Activated naive CD4-positive, alpha-beta T cell treated with Interleukin-2 at 50 U/mL for 16 hours (primary cell): ENCODE data around the gene ITGA2.

Source experiments
- DNase-seq: peaks from one replicate; pipeline ENCODE4 v3.0.0-alpha.2; 2020

Gene ITGA2

GRCh38 chr5:53022930-53023511, 33.9 kb downstream of the ITGA2 start:
- no peak for DNase-seq

DNA sequence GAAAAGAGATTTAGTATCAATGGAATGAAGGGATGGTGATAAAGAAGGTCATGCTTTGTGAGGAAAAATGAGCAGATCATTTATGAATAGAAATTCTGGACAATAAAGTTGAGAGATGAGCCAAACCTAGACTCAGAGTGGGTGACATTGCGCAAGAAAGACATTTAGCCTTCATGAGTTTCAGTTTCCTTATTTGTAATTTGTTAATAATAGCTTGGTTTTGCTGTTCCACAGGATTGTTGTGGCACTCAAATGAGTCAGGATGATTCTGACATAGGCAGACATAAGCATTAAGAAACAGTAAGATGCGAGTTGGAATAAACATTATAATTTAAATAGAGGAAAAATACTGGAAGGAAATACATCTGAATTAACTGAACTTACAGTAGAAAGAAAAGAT, 34.8 kb downstream of the ITGA2 start:
- DNase-seq = no peak

GRCh38 chr5:53024535-53024934, 35.4 kb downstream of the ITGA2 start:
- DNase-seq = no peak

DNA sequence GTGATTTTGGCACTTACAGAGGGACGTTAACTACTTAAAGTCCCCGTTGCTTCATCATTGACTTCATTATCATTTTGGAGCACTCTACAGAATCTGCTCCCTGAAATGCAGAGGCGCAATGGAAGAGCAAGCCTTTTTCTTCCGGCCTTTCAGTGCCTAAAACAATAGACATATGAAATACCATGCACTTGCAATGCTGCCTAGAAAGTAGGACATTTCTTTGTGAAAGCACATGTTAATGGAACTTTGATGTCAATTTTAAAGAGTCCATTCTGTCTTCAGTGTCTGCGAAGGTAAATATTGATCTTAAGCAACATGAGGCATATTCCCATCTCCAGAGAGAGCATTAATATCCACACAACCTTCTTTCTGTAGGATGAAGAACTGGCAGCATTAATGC, 36.3 kb downstream of the ITGA2 start:
- no peak for DNase-seq

DNA sequence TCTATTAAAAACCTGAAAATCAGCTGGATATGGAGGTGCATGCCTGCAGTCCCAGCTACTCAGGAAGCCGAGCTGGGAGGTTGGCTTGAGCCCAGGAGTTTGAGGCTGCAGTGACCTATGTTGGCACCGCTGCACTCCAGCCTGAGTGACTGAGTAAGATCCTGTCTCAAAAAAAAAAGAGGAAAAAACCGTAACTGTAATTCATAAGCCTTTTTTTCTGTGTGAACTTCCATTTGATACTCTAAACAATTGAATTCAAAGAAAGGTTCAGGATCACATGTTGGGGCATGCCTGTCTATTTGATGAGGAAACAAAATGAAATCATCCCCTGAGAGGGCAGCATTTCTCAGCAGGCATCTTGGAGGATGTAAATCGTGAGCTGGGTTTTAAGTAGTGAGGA, 38.8 kb downstream of the ITGA2 start:
- DNase-seq = no peak

- no peak for DNase-seq
Observed at GRCh38 chr5:53029608-53030007, 40.5 kb downstream of the ITGA2 start.

GRCh38 chr5:53030893-53031292, 41.7 kb downstream of the ITGA2 start:
- DNase-seq = no peak

DNA sequence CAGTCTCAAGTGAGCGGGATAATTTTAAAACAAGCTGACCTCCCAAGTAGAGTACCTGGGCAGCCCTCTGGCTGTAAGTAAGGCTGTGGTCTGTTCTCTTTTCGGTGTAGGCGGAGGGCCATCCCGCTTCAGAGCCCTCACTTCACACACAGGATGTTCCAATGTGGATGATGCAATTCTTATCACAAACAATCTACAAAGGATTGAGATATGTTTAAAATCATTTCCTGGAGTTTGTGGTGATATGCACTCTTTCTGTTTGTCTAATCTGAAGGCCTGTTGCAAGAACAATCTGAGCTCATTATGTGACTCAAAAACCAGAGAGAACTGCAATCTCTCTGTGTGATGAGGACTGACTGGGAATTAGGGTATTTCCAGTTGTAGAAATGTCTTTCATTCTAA, 42.5 kb downstream of the ITGA2 start:
- peak; percentile 20 for DNase-seq

GRCh38 chr5:53032188-53032587, 43.0 kb downstream of the ITGA2 start:
- no peak for DNase-seq

- no peak for DNase-seq
Observed at GRCh38 chr5:53034832-53035231, 45.7 kb downstream of the ITGA2 start.

GRCh38 chr5:53035868-53036381, 46.8 kb downstream of the ITGA2 start:
- no peak for DNase-seq

GRCh38 chr5:53037141-53037859, 48.1 kb downstream of the ITGA2 start:
- DNase-seq = no peak

- DNase-seq = no peak
Observed at GRCh38 chr5:53038196-53038847, 49.2 kb downstream of the ITGA2 start.

GRCh38 chr5:53039855-53040254, 50.7 kb downstream of the ITGA2 start:
- no peak for DNase-seq

DNA sequence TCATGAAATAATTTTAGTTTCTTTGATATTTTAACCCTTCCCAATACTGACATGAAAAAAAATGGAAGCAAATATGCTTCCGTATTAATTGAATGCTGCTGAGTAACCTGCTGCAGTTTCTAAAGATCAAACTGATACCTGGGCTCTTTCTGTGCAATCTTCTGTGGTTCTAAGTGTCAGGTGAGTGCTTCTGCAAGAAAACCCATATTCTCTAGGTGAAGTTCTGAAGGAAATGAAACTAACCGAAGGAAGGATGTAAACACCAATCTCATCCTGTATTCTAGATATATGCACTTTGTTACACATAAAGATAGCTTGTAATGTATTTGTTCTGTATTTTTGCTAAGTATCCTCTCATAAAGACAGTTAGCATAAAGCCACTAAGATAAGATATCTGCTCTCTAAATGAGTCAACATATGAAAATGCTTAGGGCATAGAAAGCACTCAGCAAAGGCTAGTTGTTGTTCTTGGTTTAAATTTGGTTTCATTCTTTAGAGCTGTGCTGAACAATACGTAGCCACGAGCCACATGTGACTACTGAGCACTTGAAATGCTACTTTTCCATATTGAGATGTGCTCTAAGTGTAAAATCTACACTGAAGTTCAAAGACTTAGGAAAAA, 52.0 kb downstream of the ITGA2 start:
- no peak for DNase-seq

DNA sequence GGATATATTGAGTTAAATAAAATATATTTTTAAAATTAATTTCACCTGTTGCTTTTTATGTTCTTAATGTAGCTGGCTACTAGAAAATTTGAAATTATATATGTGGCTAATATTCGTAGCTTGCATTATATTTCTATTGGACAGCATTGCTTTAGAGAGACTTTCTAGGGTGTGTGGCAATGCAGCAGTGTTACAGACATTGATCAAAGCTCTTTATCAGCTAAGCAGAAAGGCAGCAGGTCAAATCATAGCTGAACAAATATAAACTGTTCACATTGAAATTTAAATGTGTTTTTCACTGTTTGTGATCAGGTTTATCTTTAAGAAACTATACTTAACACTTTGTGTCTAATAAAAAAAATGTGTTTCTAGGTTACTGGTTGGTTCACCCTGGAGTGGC, 52.6 kb downstream of the ITGA2 start:
- DNase-seq = no peak

DNA sequence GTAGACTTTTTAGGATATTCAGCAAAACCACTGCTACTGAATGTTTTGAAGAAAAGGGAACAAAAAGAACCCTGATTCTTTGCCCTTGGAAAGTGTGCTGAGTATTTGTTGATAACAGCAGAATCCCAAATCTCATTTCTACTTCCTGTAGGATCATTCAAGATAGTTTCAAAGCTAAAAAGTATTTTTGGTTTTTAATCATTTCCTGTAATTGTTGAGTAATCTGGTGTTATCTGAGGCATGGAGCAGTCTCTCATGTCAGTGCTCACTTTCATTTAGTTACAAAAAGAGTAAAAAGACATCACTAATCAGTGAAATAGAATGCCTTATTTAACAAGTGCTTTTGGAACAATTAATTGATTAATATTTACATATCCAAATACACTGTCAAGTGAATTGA, 56.1 kb downstream of the ITGA2 start:
- DNase-seq = no peak

- no peak for DNase-seq
Observed at GRCh38 chr5:53048248-53048647, 59.1 kb downstream of the ITGA2 start.

GRCh38 chr5:53052499-53052898, 63.3 kb downstream of the ITGA2 start:
- no peak for DNase-seq

DNA sequence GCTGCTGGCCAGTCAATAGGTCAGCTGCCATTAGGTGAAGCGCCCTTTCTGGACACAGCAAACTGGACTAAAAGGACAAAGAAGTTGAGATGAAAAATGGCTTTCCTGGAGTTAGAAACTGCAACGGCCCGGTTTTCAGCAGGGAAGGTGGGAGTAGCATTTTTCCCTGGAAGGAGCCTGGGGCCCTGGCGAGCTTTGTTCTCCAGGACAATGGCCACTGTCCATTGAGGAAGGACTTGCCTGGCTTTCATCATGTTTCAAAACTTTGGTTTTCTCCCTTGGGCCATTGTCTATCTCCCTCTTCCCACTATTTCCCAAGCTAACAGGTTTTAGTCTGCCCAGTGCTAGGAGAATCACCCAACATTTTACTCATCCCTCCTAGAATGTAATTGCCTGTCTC, 64.2 kb downstream of the ITGA2 start:
- no peak for DNase-seq

DNA sequence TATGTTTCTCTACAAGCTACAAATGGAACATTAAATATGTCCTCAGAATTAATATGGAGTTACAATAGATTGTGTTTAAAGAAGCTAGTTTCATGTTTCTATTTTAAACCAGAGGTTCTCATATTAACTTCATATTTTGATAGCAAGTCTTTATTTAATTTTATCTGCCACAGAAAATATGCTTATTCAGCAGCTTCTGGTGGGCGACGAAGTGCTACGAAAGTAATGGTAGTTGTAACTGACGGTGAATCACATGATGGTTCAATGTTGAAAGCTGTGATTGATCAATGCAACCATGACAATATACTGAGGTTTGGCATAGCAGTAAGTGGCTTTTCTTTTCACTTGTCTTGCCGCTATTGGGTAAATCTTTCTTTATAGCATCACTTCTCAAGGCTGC, 66.2 kb downstream of the ITGA2 start:
- DNase-seq = no peak

GRCh38 chr5:53059281-53059680, 70.1 kb downstream of the ITGA2 start:
- DNase-seq = no peak

GRCh38 chr5:53063176-53063575, 74.0 kb downstream of the ITGA2 start:
- DNase-seq = no peak

- no peak for DNase-seq
Observed at GRCh38 chr5:53063791-53064190, 74.6 kb downstream of the ITGA2 start.
